Measurements from ENCODE around the gene KIAA1217. TPM values are rescaled to one million over a fixed set of nuclear protein-coding genes. Genes with fewer than 3 reads are reported as not detected.

The KIAA1217 gene
- total and polyA plus RNA-seq, 2 donors from 2014 or later: 10.4 to 63.8 TPM

- Histone ChIP-seq H3K36me3 (ENCODE audit: control insufficient read depth in 2 of 3, insufficient read depth in 3 of 3, low read length in 3 of 3) (no peaks in the 10 kb centered on the region), H3K27me3 (ENCODE audit: control insufficient read depth, insufficient read depth, low read length) (no peaks in the 10 kb centered on the region), H3K4me3 (ENCODE audit: low read length in 3 of 3) (no peak overlapping the region), H3K27ac (ENCODE audit: low read depth in 2 of 2, low read length in 2 of 2) (no peak overlapping the region), H3K9me3 (ENCODE audit: control insufficient read depth in 2 of 3, insufficient read depth in 1 of 3, low read length in 3 of 3) (no peaks in the 10 kb centered on the region), H3K9ac (ENCODE audit: low read length in 3 of 3) (no peak overlapping the region), H3K4me1 (ENCODE audit: control insufficient read depth in 2 of 3, insufficient read depth in 2 of 3, low read depth in 1 of 3, low read length in 3 of 3) (no peaks in the 10 kb centered on the region)
- FAIRE-seq (no peak), DNase-seq (no peak)
- TF ChIP-seq CTCF (IDR thresholded peaks at IDR 0.05; ENCODE audit: borderline replicate concordance, extremely low read depth, insufficient read depth): no peak
- intact Hi-C loops (cut with DNase I): no loop called here
Observed at GRCh38 chr10:24374134-24374915, 165.4 kb downstream of the KIAA1217 start.

DNA sequence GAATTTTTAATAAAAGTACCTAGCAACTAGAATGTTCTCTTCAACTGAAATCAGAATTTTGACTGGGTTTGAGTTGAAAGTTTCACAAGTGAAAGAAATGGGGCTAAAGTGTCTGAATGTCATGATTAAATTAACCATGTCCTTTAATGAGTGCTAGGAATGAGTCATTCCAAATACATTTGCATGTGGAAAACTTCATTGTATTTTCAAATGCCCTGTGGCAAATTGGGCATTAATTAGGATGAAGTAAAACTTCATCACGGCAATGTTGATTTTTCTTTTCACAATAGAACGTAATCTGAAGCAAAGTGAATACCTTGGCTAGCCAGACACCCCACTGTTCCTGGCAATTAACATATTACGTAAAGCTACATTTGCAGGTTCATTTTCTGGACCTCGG is 166.6 kb downstream of the KIAA1217 start:
- FAIRE-seq (no peak), DNase-seq (no peak)
- no peaks in the 10 kb centered on the region for H3K4me1 ChIP-seq (ENCODE audit: control insufficient read depth in 2 of 3, insufficient read depth in 2 of 3, low read depth in 1 of 3, low read length in 3 of 3)
- no peak overlapping the region for H3K27ac ChIP-seq (ENCODE audit: low read depth in 2 of 2, low read length in 2 of 2)
- no peak overlapping the region for H3K4me3 ChIP-seq (ENCODE audit: low read length in 3 of 3)
- TF ChIP-seq CTCF (IDR thresholded peaks at IDR 0.05; ENCODE audit: borderline replicate concordance, extremely low read depth, insufficient read depth): no peak
- intact Hi-C loops (cut with DNase I): no loop called here
- H3K9me3 ChIP-seq (ENCODE audit: control insufficient read depth in 2 of 3, insufficient read depth in 1 of 3, low read length in 3 of 3): no peaks in the 10 kb centered on the region
- H3K9ac ChIP-seq (ENCODE audit: low read length in 3 of 3): no peak overlapping the region
- no peaks in the 10 kb centered on the region for H3K27me3 ChIP-seq (ENCODE audit: control insufficient read depth, insufficient read depth, low read length)
- H3K36me3 ChIP-seq (ENCODE audit: control insufficient read depth in 2 of 3, insufficient read depth in 3 of 3, low read length in 3 of 3): no peaks in the 10 kb centered on the region

GRCh38 chr10:24376731-24377130 is 167.8 kb downstream of the KIAA1217 start:
- Histone ChIP-seq H3K36me3 (ENCODE audit: control insufficient read depth in 2 of 3, insufficient read depth in 3 of 3, low read length in 3 of 3) (no peaks in the 10 kb centered on the region), H3K27ac (ENCODE audit: low read depth in 2 of 2, low read length in 2 of 2) (no peak overlapping the region), H3K27me3 (ENCODE audit: control insufficient read depth, insufficient read depth, low read length) (no peaks in the 10 kb centered on the region), H3K4me1 (ENCODE audit: control insufficient read depth in 2 of 3, insufficient read depth in 2 of 3, low read depth in 1 of 3, low read length in 3 of 3) (no peaks in the 10 kb centered on the region), H3K9ac (ENCODE audit: low read length in 3 of 3) (no peak overlapping the region), H3K9me3 (ENCODE audit: control insufficient read depth in 2 of 3, insufficient read depth in 1 of 3, low read length in 3 of 3) (no peaks in the 10 kb centered on the region), H3K4me3 (ENCODE audit: low read length in 3 of 3) (no peak overlapping the region)
- intact Hi-C loops (cut with DNase I): no loop called here
- no peak for FAIRE-seq
- no peak for TF ChIP-seq CTCF (IDR thresholded peaks at IDR 0.05; ENCODE audit: borderline replicate concordance, extremely low read depth, insufficient read depth)
- DNase-seq: no peak

Data from kidney (tissue), 14 donors.